GM18520 (cell line): ENCODE measurements around the gene MYEOV.

Experiments used
- ATAC-seq: cut with Tn5 transposase; IDR thresholded peaks from one replicate; pipeline ENCODE4 v1.9.1; 2021; ENCODE audit not compliant: unreplicated experiment

The MYEOV gene

DNA sequence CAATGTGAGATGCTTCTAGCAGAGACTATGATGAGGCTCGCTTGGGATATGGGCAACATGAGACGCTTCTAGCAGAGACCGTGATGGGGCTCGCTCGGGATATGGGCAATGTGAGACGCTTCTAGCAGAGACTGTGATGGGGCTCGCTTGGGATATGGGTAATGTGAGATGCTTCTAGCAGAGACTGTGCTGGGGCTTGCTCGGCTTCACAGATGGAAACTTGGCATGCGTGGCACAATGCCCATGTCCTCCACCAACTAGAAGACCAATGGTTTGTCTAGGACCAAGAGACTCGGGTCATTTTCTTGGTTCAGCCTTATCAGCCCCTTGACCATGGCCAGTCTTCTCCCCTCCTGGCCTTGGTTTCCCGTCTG is 7.1 kb downstream of the MYEOV start:
- ATAC-seq, result no peak

GRCh38 chr11:69301455-69302401 is 7.8 kb downstream of the MYEOV start:
- no peak for ATAC-seq

- no peak for ATAC-seq
Observed at GRCh38 chr11:69302447-69303020, 8.6 kb downstream of the MYEOV start.

GRCh38 chr11:69303427-69303826 is 9.5 kb downstream of the MYEOV start:
- ATAC-seq, result no peak

DNA sequence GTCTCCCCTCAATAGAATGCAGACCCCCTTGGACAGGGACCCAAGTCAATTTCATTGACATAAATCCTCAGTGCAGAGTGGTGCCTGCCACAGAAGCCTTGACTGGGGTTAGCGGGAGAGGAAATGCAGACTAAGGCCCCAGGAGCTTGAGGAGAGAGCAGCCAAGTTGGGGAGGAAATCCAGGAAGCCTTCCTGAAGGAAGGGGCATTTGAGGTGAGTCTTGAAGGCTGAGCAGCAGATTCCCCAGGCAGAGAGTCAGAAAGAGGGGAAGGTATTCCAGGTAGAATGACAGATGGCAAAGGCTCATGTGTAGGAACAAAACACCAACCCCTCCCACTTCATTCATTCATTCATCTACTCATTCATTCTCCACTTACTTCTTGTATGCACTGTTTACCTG is 10.3 kb downstream of the MYEOV start:
- ATAC-seq, result no peak

- ATAC-seq, result no peak
Observed at GRCh38 chr11:69304686-69305085, 10.7 kb downstream of the MYEOV start.

DNA sequence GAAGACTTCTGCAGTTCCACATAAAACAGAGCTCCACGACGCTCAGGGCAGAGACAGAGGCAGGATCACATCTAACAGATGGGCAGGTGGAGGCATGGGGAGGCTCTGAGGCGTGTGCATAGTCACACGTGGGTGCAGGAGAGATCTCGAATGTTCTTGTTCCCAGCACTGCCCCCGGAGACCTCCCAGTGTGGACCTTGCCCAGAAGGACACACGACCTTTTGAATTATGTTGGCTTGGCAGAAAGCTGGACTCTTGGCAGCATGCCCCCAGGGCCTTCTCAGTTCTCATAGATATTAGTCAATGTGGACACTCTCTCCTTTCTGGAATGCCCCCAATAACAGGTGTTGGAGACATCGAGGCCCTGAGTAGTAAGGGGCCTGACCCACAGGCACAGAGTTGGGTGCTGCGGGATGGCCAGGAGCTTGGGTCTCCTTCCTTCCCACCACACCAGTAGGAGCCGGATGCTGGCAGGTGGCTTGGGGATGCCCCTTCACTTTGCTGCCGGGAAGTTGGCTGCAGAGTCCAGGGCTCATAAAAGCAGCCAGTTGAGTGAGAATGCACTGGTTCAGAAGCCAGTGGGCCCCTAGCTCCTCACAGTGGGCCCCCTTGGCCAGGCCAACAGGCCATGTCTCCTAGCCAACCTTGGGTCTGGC is 12.1 kb downstream of the MYEOV start:
- ATAC-seq, result no peak

DNA sequence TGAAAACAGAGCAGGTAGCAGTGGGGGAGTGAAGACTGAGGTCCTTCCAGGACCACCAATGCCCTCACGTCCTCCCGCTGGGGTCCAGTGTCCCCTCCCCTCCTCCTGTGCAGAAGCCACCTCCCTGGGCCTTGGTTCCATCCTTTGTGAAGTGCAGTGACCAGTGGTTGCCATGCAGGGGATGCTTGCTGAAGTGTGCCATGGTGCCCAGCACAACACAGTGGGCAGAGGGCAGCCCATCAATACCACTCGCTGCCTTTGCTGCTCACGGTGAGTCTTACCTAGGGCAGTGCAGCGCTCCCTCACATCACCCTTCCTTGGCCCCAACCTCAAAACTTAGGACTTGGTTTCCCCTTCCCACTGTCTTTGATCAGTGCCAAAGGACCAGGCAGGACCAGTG is 12.9 kb downstream of the MYEOV start:
- no peak for ATAC-seq

GRCh38 chr11:69307421-69307820 is 13.5 kb downstream of the MYEOV start:
- ATAC-seq, result no peak

DNA sequence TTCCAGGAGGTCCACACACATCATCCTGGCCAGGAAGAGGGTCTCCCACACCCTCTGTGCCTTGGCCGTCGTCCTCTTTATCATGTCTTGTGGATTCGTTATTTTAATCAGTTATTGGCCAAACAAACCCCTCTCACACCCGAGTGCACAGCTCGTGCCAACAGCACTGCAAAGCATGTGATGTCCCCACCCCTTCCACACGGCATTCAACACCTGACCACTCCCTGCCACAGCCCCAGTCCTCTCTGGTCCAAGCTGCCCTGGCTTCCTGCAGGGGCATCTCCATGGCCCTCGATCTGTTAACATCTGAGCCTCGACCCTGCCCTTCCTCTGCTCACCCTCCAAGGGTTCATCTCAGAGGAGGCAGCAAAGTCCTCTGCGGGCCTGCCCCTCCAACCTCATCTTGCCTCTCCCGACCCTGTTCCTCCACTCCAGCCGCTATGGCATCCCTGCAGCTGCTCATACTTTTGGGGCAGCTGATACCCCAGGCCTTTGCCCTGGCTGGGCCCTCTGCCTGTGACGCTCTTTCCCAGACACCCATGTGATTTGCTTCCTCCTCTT is 14.0 kb downstream of the MYEOV start:
- ATAC-seq, result no peak

GRCh38 chr11:69308491-69308911 is 14.5 kb downstream of the MYEOV start:
- no peak for ATAC-seq

DNA sequence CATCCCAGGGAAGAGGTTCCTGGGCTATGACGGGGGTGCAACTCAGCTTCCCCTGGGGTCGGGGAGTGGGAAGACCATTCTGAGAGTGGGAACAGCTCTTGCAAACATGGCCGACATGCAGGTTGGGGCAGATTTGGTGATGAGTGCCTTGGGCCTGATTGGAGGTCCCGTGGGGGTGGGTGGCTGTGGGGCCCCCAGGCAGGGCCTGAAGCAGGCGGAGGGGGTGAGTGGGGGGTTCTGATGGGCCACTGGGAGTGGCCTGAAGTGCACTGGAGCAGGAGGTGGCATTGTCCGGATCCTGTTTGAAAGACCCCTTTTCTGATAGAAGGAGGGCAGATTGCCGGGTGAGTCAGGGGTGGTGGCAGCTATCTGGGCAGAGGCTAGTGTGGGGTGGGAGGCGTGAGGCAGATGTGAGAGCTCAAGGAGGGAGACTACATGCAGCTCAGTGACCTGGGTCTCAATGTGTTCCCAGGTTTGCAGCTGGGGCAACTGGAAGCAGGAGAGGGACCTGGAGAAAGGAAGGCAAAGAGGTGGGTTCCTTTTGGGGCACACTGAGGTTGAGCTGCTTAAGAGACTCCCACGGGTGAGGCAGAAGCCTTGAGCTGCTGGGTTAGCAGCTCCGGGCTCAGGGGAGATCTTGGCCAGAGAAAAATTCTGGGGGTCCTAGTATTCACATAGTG is 15.1 kb downstream of the MYEOV start:
- ATAC-seq, result no peak

- ATAC-seq, result no peak
Observed at GRCh38 chr11:69309631-69310280, 15.8 kb downstream of the MYEOV start.

DNA sequence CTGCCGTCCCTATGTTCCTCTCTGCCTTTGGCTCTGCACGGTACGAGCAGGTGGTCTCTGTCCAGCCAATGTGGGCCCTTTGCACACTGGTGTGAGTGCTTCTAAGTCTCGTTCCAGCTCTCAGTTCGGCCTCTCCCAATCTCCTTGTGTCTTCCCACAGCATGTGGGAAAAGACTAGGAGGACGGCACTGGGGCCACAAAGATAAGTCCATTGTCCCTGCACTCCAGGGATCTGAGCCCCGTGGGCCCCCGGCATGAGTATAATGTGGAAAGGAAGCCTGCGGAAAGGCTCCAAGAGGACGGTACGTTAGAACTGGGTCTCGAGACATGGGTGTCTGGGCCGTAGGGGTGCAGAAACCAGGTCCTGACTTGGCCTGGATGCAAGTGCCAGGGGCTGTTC is 16.4 kb downstream of the MYEOV start:
- ATAC-seq, result no peak

- no peak for ATAC-seq
Observed at GRCh38 chr11:69310934-69311766, 17.2 kb downstream of the MYEOV start.

GRCh38 chr11:69311767-69312385 is 17.9 kb downstream of the MYEOV start:
- ATAC-seq, result no peak

GRCh38 chr11:69312453-69313404 is 18.8 kb downstream of the MYEOV start:
- ATAC-seq, result no peak

DNA sequence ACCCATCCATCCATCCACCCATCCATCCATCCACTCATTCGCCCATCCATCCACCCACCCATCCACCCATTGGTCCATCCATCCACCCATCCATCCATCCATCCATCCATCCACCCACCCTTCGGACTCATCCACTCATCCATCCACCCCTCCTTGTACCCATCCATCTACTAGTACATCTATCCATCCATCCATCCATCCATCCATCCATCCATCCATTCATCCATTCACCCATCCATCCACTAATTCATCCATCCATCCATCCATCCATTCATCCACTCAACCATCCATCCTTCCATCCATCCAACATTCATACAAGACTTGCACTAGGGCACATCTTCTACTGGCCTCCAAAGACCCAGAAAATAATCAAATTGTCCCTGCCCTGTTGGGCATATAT is 20.0 kb downstream of the MYEOV start:
- ATAC-seq, result no peak
